Large intestine (tissue), 3 donors: ENCODE measurements around the gene PYGM. TPM values are rescaled to one million over a fixed set of nuclear protein-coding genes. Genes with fewer than 3 reads are reported as not detected.

Experiments used
- DNase-seq, 2 donors: peaks; one replicate each; pipeline versions ENCODE4 v3.0.0 to v3.0.0-alpha.2; 2013
- H3K27ac ChIP-seq: one replicate; pipeline ENCODE4 v1.5.1; 2013; ENCODE audit warnings: low read length
- H3K27me3 ChIP-seq: 2 replicates; pipeline ENCODE4 v1.6.1; 2013; ENCODE audit warnings: low read length; ENCODE audit not compliant: control insufficient read depth, insufficient read depth
- H3K36me3 ChIP-seq: 2 replicates; pipeline ENCODE4 v1.6.1; 2013; ENCODE audit warnings: low read length; ENCODE audit not compliant: control insufficient read depth, insufficient read depth
- H3K4me1 ChIP-seq: one replicate; pipeline ENCODE4 v1.6.1; 2013; ENCODE audit warnings: low read length; ENCODE audit not compliant: control insufficient read depth, insufficient read depth
- H3K4me3 ChIP-seq: one replicate; pipeline ENCODE4 v1.5.1; 2013; ENCODE audit warnings: low read length
- H3K9me3 ChIP-seq: one replicate; pipeline ENCODE4 v1.6.1; 2013; ENCODE audit warnings: mild to moderate bottlenecking, low read depth, low read length, moderate library complexity; ENCODE audit not compliant: control insufficient read depth
- WGBS: methylation state at CpG from one replicate; pipeline ENCODE4 v1.1.5; 2013; ENCODE audit warnings: low lambda C conversion rate; ENCODE audit not compliant: insufficient coverage; 5-methylcytosine and 5-hydroxymethylcytosine counted together
- polyA plus RNA-seq: library from polyadenylated mRNA; unstranded; fragments of 120-200 nt; gene quantifications from one replicate; pipeline ENCODE4 v1.2.1, GENCODE V29; 2013

The PYGM gene
- polyA plus RNA-seq, 1 donor: 2.4 TPM

DNA sequence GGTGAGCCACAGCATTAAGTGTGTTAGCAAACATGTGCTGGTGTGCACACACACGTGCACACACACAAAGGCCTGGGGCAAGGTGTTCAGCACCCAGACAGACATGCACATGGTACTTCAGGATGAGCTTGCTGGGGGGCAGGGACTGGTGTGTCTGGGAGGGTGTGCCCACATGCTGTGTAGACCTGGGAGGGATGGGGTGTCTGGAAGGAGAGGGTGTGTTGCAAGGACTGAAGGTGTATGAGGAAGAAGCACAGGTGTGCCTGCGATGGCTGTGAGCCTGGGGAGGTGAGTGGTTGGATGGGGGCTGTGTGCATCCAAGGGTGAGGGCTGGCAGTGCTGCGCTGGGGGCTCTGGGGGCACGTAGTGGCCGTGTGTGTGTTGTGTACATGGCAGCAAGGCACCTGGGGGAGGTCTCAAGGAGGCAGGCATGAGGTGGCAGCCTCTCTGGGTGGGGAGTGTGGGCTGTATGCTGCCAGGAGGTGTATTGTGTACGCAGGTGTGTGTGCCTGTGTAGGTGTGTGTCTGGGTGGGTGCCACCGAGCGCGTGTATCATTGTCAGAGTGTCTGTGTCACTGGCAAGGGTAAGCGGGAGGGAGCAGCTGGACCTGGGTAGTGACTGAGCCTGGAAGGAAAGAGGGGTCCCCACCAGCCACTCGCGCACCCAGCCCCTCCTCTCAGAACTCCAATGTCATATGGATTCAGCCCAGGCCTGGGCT lies 39.0 kb downstream of the PYGM start:
- no peak for DNase-seq
- Histone ChIP-seq H3K27ac (no peak overlapping the region), H3K27me3 (peaks cover 66% of the 10 kb centered on the region), H3K4me3 (no peak overlapping the region), H3K36me3 (no peaks in the 10 kb centered on the region), H3K4me1 (peaks cover 25% of the 10 kb centered on the region), H3K9me3 (peaks cover 5% of the 10 kb centered on the region)
- WGBS: no CpG with 5 or more reads among the region's 12 CpGs

DNA sequence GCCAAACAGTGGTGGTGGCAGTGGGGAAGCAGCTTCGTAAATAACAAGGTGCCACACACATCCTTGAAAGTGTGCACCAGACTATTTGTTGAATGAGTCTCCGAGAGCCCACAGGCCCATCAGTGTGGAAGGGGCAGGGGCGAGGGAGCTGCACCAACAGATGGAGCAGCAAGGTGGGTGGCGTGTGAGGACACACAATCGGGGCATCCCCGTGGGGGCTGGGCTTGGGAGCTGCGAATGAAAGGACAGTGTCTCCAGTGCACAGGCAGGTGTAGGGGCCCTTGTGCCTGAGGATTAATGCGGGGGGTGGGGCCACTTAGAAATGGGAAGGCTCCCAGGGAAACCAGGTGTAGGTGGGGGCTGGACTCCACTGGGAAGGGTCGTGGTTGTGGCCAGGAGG lies 39.6 kb downstream of the PYGM start:
- WGBS: no CpG with 5 or more reads among the region's 9 CpGs
- H3K27ac ChIP-seq: no peak overlapping the region
- peaks cover 72% of the 10 kb centered on the region for H3K27me3 ChIP-seq
- no peak overlapping the region for H3K4me3 ChIP-seq
- H3K36me3 ChIP-seq: no peaks in the 10 kb centered on the region
- H3K4me1 ChIP-seq: peaks cover 19% of the 10 kb centered on the region
- no peak for DNase-seq
- peaks cover 5% of the 10 kb centered on the region for H3K9me3 ChIP-seq

DNA sequence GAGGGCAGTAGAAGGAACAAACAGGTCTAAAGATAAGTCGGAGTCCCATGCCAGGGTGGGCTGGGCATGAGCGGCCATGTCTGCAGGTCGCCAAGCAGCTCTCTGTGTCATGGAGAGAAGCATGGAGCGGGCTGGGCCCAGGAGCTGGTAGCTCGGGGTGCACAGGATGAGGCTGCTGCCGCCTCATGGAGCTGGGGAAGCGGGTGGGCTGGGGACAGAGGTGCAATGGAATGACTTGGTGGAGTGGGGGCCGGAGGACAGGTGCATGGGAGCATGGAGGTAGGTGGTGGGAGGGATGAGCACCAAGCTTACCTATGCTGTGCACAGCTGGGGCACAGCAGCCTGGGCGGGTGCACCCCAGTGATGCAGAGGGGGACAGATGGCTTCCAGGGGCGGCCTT lies 40.4 kb downstream of the PYGM start:
- DNase-seq: no peak
- peaks cover 5% of the 10 kb centered on the region for H3K9me3 ChIP-seq
- peaks cover 11% of the 10 kb centered on the region for H3K4me1 ChIP-seq
- no peak overlapping the region for H3K4me3 ChIP-seq
- WGBS: no CpG with 5 or more reads among the region's 10 CpGs
- H3K36me3 ChIP-seq: no peaks in the 10 kb centered on the region
- H3K27me3 ChIP-seq: peaks cover 80% of the 10 kb centered on the region
- H3K27ac ChIP-seq: no peak overlapping the region

DNA sequence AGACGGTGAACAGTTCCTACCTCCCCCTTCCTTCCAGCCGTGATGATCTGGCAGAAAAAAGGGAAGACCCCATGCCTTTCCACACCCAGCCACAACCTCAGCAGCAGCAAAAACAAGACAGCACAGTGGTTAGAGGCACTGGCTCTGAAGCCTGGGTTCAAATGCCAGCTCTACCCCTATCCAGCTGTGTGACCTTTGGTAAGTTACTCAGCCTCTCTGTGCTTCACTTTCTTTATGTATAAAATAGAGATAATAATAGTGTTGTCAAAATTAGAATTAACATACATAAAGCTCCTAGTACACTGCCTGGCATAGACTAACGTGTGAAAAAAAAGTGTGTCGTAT lies 41.0 kb downstream of the PYGM start:
- no peak overlapping the region for H3K27ac ChIP-seq
- peaks cover 86% of the 10 kb centered on the region for H3K27me3 ChIP-seq
- DNase-seq: no peak
- 100% methylated on average over 2 of the region's 4 CpGs for WGBS
- H3K4me3 ChIP-seq: no peak overlapping the region
- H3K9me3 ChIP-seq: peaks cover 5% of the 10 kb centered on the region
- H3K36me3 ChIP-seq: no peaks in the 10 kb centered on the region
- H3K4me1 ChIP-seq: peaks cover 6% of the 10 kb centered on the region

DNA sequence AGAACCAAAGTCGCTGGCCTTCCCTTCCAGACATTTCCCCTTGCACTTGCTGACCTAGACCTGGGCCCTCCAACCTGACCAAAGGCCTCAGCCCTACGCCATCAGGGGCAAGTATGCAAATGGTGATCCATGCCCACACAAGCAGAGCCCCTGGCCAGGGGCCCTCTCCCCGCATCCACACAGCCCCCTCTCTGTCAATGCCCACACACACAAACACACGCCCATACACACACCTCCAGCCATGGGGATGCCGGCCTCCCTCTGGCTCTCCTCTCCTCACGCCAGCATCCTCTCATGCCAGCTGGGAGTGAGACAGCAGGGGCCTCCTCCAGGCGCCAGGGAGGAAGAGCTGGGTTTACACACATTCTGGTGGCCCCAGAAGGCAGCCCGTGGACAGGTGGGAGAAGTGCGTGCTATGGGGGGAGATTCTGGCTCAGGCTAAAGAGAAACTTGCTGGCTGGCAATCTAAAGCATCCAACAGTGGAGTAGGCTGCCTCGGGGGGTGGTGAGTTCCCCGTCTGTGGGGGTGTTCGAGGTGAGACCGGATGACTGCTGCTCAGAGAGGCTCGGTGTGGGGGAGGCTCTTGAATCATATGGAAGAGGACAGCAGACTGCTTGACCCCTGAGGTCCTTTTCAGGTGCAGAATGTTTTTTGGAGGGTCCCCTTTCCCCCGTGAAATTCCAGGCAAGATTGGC lies 41.5 kb downstream of the PYGM start:
- H3K4me1 ChIP-seq: peaks cover under 1% of the 10 kb centered on the region
- H3K4me3 ChIP-seq: no peak overlapping the region
- peaks cover 1% of the 10 kb centered on the region for H3K9me3 ChIP-seq
- WGBS: 40% methylated on average over 1 of the region's 15 CpGs
- H3K27ac ChIP-seq: no peak overlapping the region
- no peaks in the 10 kb centered on the region for H3K36me3 ChIP-seq
- peaks cover 86% of the 10 kb centered on the region for H3K27me3 ChIP-seq
- DNase-seq: no peak

DNA sequence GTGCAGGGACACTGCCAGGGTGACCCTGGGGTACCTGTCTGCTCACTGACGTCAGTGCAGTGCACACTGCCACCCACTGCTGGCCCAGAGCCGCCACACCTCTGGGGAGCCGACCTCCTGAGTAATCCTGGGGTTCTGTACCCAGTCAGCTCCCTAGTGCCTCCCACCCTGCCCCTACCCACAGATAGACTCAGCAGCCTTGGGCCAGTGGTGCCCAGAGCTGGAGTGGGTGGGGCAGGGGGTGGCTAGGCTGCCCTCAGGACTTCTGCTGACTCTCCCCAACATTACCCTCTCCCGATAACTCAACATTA lies 42.6 kb downstream of the PYGM start:
- no peak overlapping the region for H3K27ac ChIP-seq
- peaks cover 87% of the 10 kb centered on the region for H3K27me3 ChIP-seq
- DNase-seq: no peak
- H3K4me3 ChIP-seq: no peak overlapping the region
- no CpG with 5 or more reads among the region's 4 CpGs for WGBS
- no peaks in the 10 kb centered on the region for H3K36me3 ChIP-seq
- no peaks in the 10 kb centered on the region for H3K4me1 ChIP-seq
- no peaks in the 10 kb centered on the region for H3K9me3 ChIP-seq

DNA sequence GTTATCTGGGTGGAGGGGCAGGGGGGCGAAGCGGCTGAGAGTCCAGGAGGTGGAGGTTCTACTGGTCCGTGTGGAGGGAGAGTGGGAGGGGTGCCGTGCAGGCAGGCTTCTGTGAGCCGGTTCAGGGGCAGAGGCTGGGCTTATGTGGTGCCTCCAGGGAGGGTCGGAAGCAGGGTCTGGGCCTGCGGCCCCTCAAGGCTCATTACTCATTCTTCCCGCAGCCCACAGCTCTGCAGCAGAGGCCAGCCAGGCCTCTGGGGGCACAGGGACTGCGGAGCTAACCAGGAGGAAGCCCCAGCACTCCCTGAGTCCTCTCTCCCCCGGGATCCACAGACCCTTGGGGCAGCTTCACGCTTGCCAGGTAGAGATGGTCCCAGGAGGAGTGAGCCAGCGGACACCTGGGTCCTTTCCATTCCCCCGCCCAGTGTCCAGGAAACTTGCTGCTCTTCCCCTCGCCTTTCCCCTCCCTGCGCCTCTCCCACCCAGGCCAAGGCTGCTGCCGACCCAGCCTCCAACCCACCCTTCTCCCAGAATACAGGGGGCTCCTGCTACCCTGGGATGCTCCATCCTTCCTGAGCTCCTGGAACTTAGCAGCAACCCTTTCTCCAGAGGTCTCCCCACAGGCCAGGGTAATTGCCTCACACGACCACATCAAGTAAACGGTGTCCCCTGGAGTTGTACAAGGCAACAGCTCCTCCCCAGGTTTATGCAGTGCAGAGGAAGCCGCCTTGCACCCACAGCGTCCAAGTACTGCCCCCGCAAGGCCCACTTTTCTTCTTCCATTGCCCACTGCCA lies 43.1 kb downstream of the PYGM start:
- H3K9me3 ChIP-seq: no peaks in the 10 kb centered on the region
- H3K27me3 ChIP-seq: peaks cover 87% of the 10 kb centered on the region
- WGBS: no CpG with 5 or more reads among the region's 21 CpGs
- H3K27ac ChIP-seq: no peak overlapping the region
- no peak for DNase-seq
- H3K4me1 ChIP-seq: no peaks in the 10 kb centered on the region
- no peaks in the 10 kb centered on the region for H3K36me3 ChIP-seq
- H3K4me3 ChIP-seq: no peak overlapping the region

DNA sequence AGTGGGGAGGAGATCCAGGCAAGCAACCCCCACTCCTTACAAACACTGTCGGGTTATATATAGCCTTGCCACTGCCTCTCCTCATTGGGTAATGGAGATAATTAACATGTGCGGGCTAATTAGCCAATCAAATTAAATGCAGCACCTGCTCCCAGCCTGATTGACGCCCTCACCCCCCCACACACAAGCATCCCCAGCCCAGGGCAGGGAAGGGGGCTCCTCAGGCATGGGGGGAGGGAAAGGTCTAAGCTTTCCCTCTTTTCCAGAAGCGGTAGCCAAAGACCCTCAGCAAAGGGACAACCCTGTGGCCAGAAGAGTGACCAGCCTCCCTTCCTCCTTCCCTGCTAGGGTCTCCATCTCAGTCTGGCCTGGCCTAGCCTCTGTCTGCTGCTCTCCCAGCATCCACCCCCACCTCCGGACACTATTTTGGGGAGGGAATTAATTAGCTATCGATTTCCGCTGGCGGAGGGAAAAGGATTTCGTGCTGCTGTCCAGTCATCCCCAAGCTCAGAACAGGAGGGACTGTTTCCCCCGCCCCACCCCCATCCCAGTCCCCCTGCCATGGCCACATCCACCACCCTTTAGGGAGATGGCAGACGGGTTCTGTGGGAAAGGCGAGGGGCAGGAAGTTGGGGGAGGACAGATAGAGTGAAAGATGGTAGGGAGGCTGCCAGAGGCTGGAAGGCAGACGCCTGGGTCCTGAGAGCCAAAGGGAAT lies 43.9 kb downstream of the PYGM start:
- Histone ChIP-seq H3K9me3 (peaks cover 4% of the 10 kb centered on the region), H3K4me1 (peaks cover 2% of the 10 kb centered on the region), H3K27ac (no peak overlapping the region), H3K36me3 (no peaks in the 10 kb centered on the region), H3K4me3 (no peak overlapping the region), H3K27me3 (peaks cover 87% of the 10 kb centered on the region)
- WGBS: no CpG with 5 or more reads among the region's 13 CpGs
- DNase-seq: no peak

DNA sequence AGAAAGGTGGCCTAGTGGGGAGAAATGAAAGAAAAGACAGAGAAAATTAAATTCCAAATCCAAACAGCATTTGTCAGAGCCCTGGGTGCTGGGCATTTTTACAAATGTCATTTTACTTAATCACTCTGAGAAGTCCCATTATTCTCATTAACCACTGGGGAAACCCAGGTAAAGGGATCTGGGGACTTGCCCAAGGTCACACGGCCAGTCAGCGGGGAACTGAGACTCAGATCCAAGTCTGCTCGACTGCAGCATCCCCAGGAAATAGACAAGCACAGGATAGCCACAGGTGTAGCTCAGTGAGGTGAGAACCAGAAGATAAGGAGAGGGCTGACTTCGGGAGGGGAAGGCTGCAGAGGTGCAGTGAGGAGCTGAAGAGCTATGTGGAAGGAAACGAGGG lies 44.7 kb downstream of the PYGM start:
- peaks cover 87% of the 10 kb centered on the region for H3K27me3 ChIP-seq
- no CpG with 5 or more reads among the region's 5 CpGs for WGBS
- no peak for DNase-seq
- no peak overlapping the region for H3K27ac ChIP-seq
- H3K4me3 ChIP-seq: no peak overlapping the region
- H3K4me1 ChIP-seq: peaks cover 2% of the 10 kb centered on the region
- peaks cover 4% of the 10 kb centered on the region for H3K9me3 ChIP-seq
- no peaks in the 10 kb centered on the region for H3K36me3 ChIP-seq

DNA sequence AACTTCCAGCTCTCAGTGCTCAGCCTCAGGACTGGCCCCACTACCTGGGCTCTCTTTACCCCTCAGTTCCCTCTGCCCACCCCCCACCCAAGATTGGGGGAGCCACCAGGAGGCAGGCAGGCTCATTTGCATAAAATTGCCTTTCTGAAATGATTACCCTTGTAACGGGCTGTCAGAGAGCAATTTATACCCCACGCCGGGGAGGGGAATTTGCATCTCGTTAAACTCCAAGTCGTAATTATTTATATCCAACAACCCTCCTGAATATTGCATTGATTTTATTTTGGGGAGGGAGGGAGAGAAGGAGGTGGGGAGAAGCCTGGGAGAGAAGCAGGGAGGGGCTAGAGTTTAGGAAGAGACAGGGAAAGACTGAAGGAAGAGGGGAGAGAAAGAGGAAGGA lies 45.1 kb downstream of the PYGM start:
- H3K4me3 ChIP-seq: no peak overlapping the region
- peaks cover 89% of the 10 kb centered on the region for H3K27me3 ChIP-seq
- no peak overlapping the region for H3K27ac ChIP-seq
- H3K9me3 ChIP-seq: peaks cover 4% of the 10 kb centered on the region
- H3K36me3 ChIP-seq: no peaks in the 10 kb centered on the region
- no peak for DNase-seq
- WGBS: no CpG with 5 or more reads among the region's 5 CpGs
- H3K4me1 ChIP-seq: peaks cover 2% of the 10 kb centered on the region
